Smooth muscle cell (in vitro differentiated cells): ENCODE results near the gene CSF1. TPM values are rescaled to one million over a fixed set of nuclear protein-coding genes. Genes with fewer than 3 reads are reported as not detected.

ENCODE experiments used
- DNase-seq: peaks from one replicate; lab custom pipeline; 2025; ENCODE audit not compliant: unreplicated experiment; lab: John Stamatoyannopoulos, UW
- H2AFZ ChIP-seq: fragments of 200-600 bp; sonication (generic); 2 replicates; pipeline ENCODE4 v1.6.0; 2016; ENCODE audit warnings: antibody characterized with exemption, low read depth, mild to moderate bottlenecking
- H3F3A ChIP-seq: fragments of 200-600 bp; sonication (generic); 2 replicates; pipeline ENCODE4 v1.6.0; 2017; ENCODE audit warnings: antibody characterized with exemption, low read depth
- H3K27ac ChIP-seq: fragments of 200-600 bp; sonication (generic); 2 replicates; pipeline ENCODE4 v1.5.1; 2016; ENCODE audit warnings: low read depth, mild to moderate bottlenecking
- H3K27me3 ChIP-seq: fragments of 200-600 bp; sonication (generic); 2 replicates; pipeline ENCODE4 v1.6.1; 2016; ENCODE audit warnings: low read depth, mild to moderate bottlenecking
- H3K36me3 ChIP-seq: fragments of 200-600 bp; sonication (generic); 2 replicates; pipeline ENCODE4 v1.5.1; 2016; ENCODE audit warnings: low read depth
- H3K4me1 ChIP-seq: fragments of 200-600 bp; sonication (generic); 2 replicates; pipeline ENCODE4 v1.5.1; 2016; ENCODE audit warnings: low read depth
- H3K4me2 ChIP-seq: fragments of 200-600 bp; sonication (generic); 2 replicates; pipeline ENCODE4 v1.6.0; 2016; ENCODE audit warnings: mild to moderate bottlenecking
- H3K4me3 ChIP-seq: fragments of 200-600 bp; sonication (generic); 2 replicates; pipeline ENCODE4 v1.5.1; 2016; ENCODE audit warnings: mild to moderate bottlenecking
- H3K79me2 ChIP-seq: fragments of 200-600 bp; sonication (generic); 2 replicates; pipeline ENCODE4 v1.6.0; 2016; ENCODE audit warnings: low read depth, mild to moderate bottlenecking
- H3K9ac ChIP-seq: fragments of 200-600 bp; sonication (generic); 2 replicates; pipeline ENCODE4 v1.6.0; 2016; ENCODE audit warnings: low read depth
- H3K9me3 ChIP-seq: fragments of 200-600 bp; sonication (generic); replicated peaks from 2 replicates; pipeline ENCODE4 v1.5.1; 2016; ENCODE audit warnings: low read depth
- H4K20me1 ChIP-seq: fragments of 200-600 bp; sonication (generic); 2 replicates; pipeline ENCODE4 v1.6.0; 2016; ENCODE audit warnings: low read depth
- WGBS: methylation state at CpG from one replicate; pipeline ENCODE4 v1.1.7; 2016; ENCODE audit warnings: low lambda C conversion rate; 5-methylcytosine and 5-hydroxymethylcytosine counted together
- polyA plus RNA-seq: library from polyadenylated mRNA; unstranded; fragments of >200 nt; fragmentation: Nextera tagmentation; extraction: Ambion mirVana; gene quantifications from 2 replicates; pipeline ENCODE4 v1.2.1, GENCODE V29; 2016
- total RNA-seq: library from RNA; depleted of rRNA; stranded (reverse); fragments of >200 nt; gene quantifications from 2 replicates; pipeline ENCODE4 v1.2.3, GENCODE V29; 2014
- TF ChIP-seq, protein P1 (sequence below): fragments of 200-600 bp; sonication (generic); IDR thresholded peaks from 2 replicates; pipeline ENCODE4 v1.5.1; 2017; ENCODE audit warnings: borderline replicate concordance, mild to moderate bottlenecking, antibody characterized with exemption; ENCODE audit not compliant: insufficient read depth, poor library complexity, severe bottlenecking

CSF1 gene
- total and polyA plus RNA-seq, 2 experiments from 2014 or later, result 22.4 to 30.9 TPM

GRCh38 chr1:109873278-109874175 lies 37.1 kb upstream of the CSF1 start:
- H3K36me3 ChIP-seq, result no peaks in the 10 kb centered on the region
- TF ChIP-seq, protein P1, sequence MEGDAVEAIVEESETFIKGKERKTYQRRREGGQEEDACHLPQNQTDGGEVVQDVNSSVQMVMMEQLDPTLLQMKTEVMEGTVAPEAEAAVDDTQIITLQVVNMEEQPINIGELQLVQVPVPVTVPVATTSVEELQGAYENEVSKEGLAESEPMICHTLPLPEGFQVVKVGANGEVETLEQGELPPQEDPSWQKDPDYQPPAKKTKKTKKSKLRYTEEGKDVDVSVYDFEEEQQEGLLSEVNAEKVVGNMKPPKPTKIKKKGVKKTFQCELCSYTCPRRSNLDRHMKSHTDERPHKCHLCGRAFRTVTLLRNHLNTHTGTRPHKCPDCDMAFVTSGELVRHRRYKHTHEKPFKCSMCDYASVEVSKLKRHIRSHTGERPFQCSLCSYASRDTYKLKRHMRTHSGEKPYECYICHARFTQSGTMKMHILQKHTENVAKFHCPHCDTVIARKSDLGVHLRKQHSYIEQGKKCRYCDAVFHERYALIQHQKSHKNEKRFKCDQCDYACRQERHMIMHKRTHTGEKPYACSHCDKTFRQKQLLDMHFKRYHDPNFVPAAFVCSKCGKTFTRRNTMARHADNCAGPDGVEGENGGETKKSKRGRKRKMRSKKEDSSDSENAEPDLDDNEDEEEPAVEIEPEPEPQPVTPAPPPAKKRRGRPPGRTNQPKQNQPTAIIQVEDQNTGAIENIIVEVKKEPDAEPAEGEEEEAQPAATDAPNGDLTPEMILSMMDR, result no peak
- no peak overlapping the region for H3K27ac ChIP-seq
- no peaks in the 10 kb centered on the region for H3K27me3 ChIP-seq
- H2AFZ ChIP-seq, result no peak overlapping the region
- no peak for DNase-seq
- H3K4me2 ChIP-seq, result no peak overlapping the region
- whole genome bisulfite sequencing, result 55% methylated on average over 3 of the region's 3 CpGs
- no peaks in the 10 kb centered on the region for H3K79me2 ChIP-seq
- H3K9ac ChIP-seq, result no peak overlapping the region
- H3F3A ChIP-seq, result no peaks in the 10 kb centered on the region
- no peaks in the 10 kb centered on the region for H4K20me1 ChIP-seq
- H3K4me1 ChIP-seq, result peaks cover 31% of the 10 kb centered on the region
- no peaks in the 10 kb centered on the region for H3K9me3 ChIP-seq
- H3K4me3 ChIP-seq, result no peak overlapping the region

- Histone ChIP-seq H3K27me3 (no peaks in the 10 kb centered on the region), H3K4me3 (no peak overlapping the region), H3K36me3 (no peaks in the 10 kb centered on the region), H4K20me1 (no peaks in the 10 kb centered on the region), H3K79me2 (no peaks in the 10 kb centered on the region), H3K27ac (no peak overlapping the region), H3K9ac (no peak overlapping the region), H3K4me1 (peaks cover 31% of the 10 kb centered on the region), H3K9me3 (no peaks in the 10 kb centered on the region), H3F3A (no peaks in the 10 kb centered on the region), H3K4me2 (no peak overlapping the region), H2AFZ (no peak overlapping the region)
- 74% methylated on average over 2 of the region's 2 CpGs for WGBS
- DNase-seq, result no peak
- TF ChIP-seq, protein P1, result no peak
These were observed 36.2 kb upstream of the CSF1 start for GRCh38 chr1:109874445-109874844.

DNA sequence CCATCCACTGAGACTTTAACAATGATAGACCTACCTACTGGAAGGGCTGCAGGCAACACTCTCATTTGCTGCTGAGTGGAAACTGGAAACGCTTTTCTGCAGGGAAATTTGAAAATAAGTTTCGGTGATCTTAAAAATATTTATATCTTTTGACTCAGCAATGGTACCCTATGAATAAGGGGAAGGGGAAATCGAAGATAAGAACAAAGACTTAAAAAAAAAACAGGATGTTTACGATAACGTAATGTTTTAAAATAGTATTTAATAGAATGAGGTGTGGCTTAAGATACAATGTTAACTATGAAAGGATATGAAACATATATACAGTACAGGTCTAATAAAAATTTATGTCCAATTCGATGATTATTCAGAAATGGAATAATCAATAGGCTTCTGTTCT lies 34.8 kb upstream of the CSF1 start:
- Histone ChIP-seq H3F3A (no peaks in the 10 kb centered on the region), H3K4me1 (peaks cover 31% of the 10 kb centered on the region), H4K20me1 (no peaks in the 10 kb centered on the region), H2AFZ (no peak overlapping the region), H3K36me3 (no peaks in the 10 kb centered on the region), H3K27ac (no peak overlapping the region), H3K79me2 (no peaks in the 10 kb centered on the region), H3K27me3 (no peaks in the 10 kb centered on the region), H3K9ac (no peak overlapping the region), H3K9me3 (no peaks in the 10 kb centered on the region), H3K4me3 (no peak overlapping the region), H3K4me2 (no peak overlapping the region)
- TF ChIP-seq, protein P1, result no peak
- WGBS, result 91% methylated on average over 6 of the region's 6 CpGs
- DNase-seq, result no peak
